ENCODE results near the gene FAM13A.

DNA sequence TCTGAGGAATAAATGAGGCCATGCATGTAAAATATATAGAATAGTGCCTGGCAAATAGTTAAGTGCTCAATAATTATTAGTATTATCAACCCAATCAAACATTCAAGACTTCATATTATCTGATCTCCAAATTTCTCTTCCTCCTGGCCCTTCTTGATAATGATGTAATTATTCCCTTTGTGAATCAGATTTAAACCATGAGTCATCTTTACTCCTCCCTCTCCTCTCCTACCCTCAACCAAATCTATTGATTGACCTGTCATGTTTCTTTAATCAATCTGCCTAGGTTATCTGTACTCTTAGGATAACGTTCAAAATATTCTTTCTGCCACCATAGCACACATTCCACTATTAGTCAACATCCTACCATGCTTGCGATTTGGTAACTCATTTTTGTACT lies 229.5 kb downstream of the FAM13A start:
- no peak for TF ChIP-seq RFX5 (IDR thresholded peaks at IDR 0.05; ENCODE audit: low read depth, low read length)
- TF ChIP-seq, protein P1, sequence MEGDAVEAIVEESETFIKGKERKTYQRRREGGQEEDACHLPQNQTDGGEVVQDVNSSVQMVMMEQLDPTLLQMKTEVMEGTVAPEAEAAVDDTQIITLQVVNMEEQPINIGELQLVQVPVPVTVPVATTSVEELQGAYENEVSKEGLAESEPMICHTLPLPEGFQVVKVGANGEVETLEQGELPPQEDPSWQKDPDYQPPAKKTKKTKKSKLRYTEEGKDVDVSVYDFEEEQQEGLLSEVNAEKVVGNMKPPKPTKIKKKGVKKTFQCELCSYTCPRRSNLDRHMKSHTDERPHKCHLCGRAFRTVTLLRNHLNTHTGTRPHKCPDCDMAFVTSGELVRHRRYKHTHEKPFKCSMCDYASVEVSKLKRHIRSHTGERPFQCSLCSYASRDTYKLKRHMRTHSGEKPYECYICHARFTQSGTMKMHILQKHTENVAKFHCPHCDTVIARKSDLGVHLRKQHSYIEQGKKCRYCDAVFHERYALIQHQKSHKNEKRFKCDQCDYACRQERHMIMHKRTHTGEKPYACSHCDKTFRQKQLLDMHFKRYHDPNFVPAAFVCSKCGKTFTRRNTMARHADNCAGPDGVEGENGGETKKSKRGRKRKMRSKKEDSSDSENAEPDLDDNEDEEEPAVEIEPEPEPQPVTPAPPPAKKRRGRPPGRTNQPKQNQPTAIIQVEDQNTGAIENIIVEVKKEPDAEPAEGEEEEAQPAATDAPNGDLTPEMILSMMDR (conservative IDR thresholded peaks at IDR 0.05; ENCODE audit: low read depth, low read length), result no peak
- TF ChIP-seq POLR2A (IDR thresholded peaks at IDR 0.05; ENCODE audit: low read depth, low read length), result no peak
- TF ChIP-seq RAD21 (IDR thresholded peaks at IDR 0.05; ENCODE audit: low read length), result no peak
- TF ChIP-seq CEBPB (IDR thresholded peaks at IDR 0.05; ENCODE audit: low read depth, low read length), result no peak
- TF ChIP-seq FOS (IDR thresholded peaks at IDR 0.05; ENCODE audit: low read depth, low read length), result no peak
- TF ChIP-seq, protein P2, sequence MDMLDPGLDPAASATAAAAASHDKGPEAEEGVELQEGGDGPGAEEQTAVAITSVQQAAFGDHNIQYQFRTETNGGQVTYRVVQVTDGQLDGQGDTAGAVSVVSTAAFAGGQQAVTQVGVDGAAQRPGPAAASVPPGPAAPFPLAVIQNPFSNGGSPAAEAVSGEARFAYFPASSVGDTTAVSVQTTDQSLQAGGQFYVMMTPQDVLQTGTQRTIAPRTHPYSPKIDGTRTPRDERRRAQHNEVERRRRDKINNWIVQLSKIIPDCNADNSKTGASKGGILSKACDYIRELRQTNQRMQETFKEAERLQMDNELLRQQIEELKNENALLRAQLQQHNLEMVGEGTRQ (IDR thresholded peaks at IDR 0.05; ENCODE audit: low read depth, low read length), result no peak
- no peak for TF ChIP-seq MXI1 (IDR thresholded peaks at IDR 0.05; ENCODE audit: borderline replicate concordance, low read depth, low read length)

Measured in IMR-90 (cell line).